KBM-7 (cell line): ENCODE data around the gene AJAP1.

Experiments
- DNase-seq: peaks from one replicate; pipeline ENCODE4 v3.0.0-alpha.2; 2015
- in situ Hi-C: fragments of 300-500 bp; cut with MboI; formaldehyde crosslinking; loops from 2 replicates; pipeline ENCODE4 v1.14.3; 2020; ENCODE audit warnings: low sequenced_read_pairs, low pct_unique_long_range_greater_than_20kb, mixed read lengths

The AJAP1 gene

GRCh38 chr1:4694492-4694891, 40.1 kb downstream of the AJAP1 start:
- in situ Hi-C loops, result no loop called here
- no peak for DNase-seq

GRCh38 chr1:4695241-4695640, 40.8 kb downstream of the AJAP1 start:
- no peak for DNase-seq
- in situ Hi-C loops, result no loop called here

GRCh38 chr1:4696161-4696745, 41.8 kb downstream of the AJAP1 start:
- in situ Hi-C loops, result no loop called here
- no peak for DNase-seq

GRCh38 chr1:4696753-4697152, 42.3 kb downstream of the AJAP1 start:
- DNase-seq, result no peak
- in situ Hi-C loops, result no loop called here

GRCh38 chr1:4697801-4698200, 43.4 kb downstream of the AJAP1 start:
- no peak for DNase-seq
- in situ Hi-C loops, result no loop called here

- in situ Hi-C loops, result no loop called here
- no peak for DNase-seq
These were observed 44.5 kb downstream of the AJAP1 start for GRCh38 chr1:4698911-4699310.

GRCh38 chr1:4699376-4700301, 45.2 kb downstream of the AJAP1 start:
- no peak for DNase-seq
- in situ Hi-C loops, result no loop called here

- no peak for DNase-seq
- in situ Hi-C loops, result no loop called here
These were observed 46.4 kb downstream of the AJAP1 start for GRCh38 chr1:4700801-4701200.

GRCh38 chr1:4701276-4701675, 46.9 kb downstream of the AJAP1 start:
- in situ Hi-C loops, result no loop called here
- DNase-seq, result no peak

GRCh38 chr1:4702464-4702863, 48.1 kb downstream of the AJAP1 start:
- in situ Hi-C loops, result no loop called here
- DNase-seq, result no peak

GRCh38 chr1:4702932-4703331, 48.5 kb downstream of the AJAP1 start:
- in situ Hi-C loops, result no loop called here
- DNase-seq, result no peak

- no peak for DNase-seq
- in situ Hi-C loops, result no loop called here
These were observed 49.2 kb downstream of the AJAP1 start for GRCh38 chr1:4703646-4704045.

- DNase-seq, result no peak
- in situ Hi-C loops, result no loop called here
These were observed 54.6 kb downstream of the AJAP1 start for GRCh38 chr1:4708840-4709507.

- no peak for DNase-seq
- in situ Hi-C loops, result no loop called here
These were observed 55.2 kb downstream of the AJAP1 start for GRCh38 chr1:4709641-4710040.

- in situ Hi-C loops, result no loop called here
- no peak for DNase-seq
These were observed 56.4 kb downstream of the AJAP1 start for GRCh38 chr1:4710592-4711415.

- DNase-seq, result no peak
- in situ Hi-C loops, result no loop called here
These were observed 57.2 kb downstream of the AJAP1 start for GRCh38 chr1:4711416-4712275.

- no peak for DNase-seq
- in situ Hi-C loops, result no loop called here
These were observed 59.3 kb downstream of the AJAP1 start for GRCh38 chr1:4713669-4714068.

- in situ Hi-C loops, result no loop called here
These were observed 62.0 kb downstream of the AJAP1 start for GRCh38 chr1:4716406-4716805.

GRCh38 chr1:4718071-4718470, 63.7 kb downstream of the AJAP1 start:
- in situ Hi-C loops, result no loop called here

More at GRCh38 chr1:4716406-4716805, 62.0 kb downstream of the AJAP1 start:
- DNase-seq, result no peak

More at GRCh38 chr1:4718071-4718470, 63.7 kb downstream of the AJAP1 start:
- no peak for DNase-seq
